Lower leg skin (tissue), 4 donors: ENCODE results near the gene GPR137B. TPM values are rescaled to one million over a fixed set of nuclear protein-coding genes. Genes with fewer than 3 reads are reported as not detected.
"Not testable (repeated sequence)": the region's sequence is repeated elsewhere in the genome, so short reads cannot be mapped to it uniquely, and the experiment has no call there.

Experiments
- DNase-seq, 2 donors: peaks; one replicate each; pipeline ENCODE4 v3.0.0-alpha.2; 2019; ENCODE audit warnings: low spot score in 2 of 2
- H3K4me3 ChIP-seq: fragments of 200-600 bp; sonication (generic); 2 replicates; pipeline ENCODE4 v1.5.1; 2017; ENCODE audit warnings: mild to moderate bottlenecking, low read depth; ENCODE audit not compliant: poor library complexity, severe bottlenecking
- CTCF ChIP-seq, 3 donors: fragments of 450-650 bp; IDR thresholded peaks; one replicate each; pipeline ENCODE4 v1.5.1; 2016; ENCODE audit warnings: antibody characterized with exemption in 3 of 3, mild to moderate bottlenecking in 3 of 3, moderate library complexity in 2 of 3
- POLR2A ChIP-seq, 2 donors: fragments of 450-650 bp; IDR thresholded peaks; one replicate each; pipeline ENCODE4 v1.6.1; 2016 to 2017; ENCODE audit warnings: antibody characterized with exemption in 2 of 2, mild to moderate bottlenecking in 1 of 2, moderate library complexity in 1 of 2
- WGBS, 2 donors: methylation state at CpG; one replicate each; pipeline ENCODE4 v1.1.5; 2018; 5-methylcytosine and 5-hydroxymethylcytosine counted together
- intact Hi-C: fragments of 100-400 bp; cut with DNase I; formaldehyde crosslinking; loops from one replicate; pipeline ENCODE4 v1.15.0; 2023; ENCODE audit warnings: low total_unique reads
- total RNA-seq, 4 donors: library from RNA; depleted of rRNA; stranded (reverse); fragments of >200 nt; gene quantifications; one replicate each; pipeline ENCODE4 v1.1.0, GENCODE V29; 2016

Gene GPR137B
- 10 to 100 TPM; 22.5 to 45.5 (median 35.3) TPM for total RNA-seq

- WGBS, 2 donors = 1% methylated on average over 28 to 46 of the region's 105 CpGs
- intact Hi-C loops = no loop called here
- H3K4me3 ChIP-seq = peak within 1 kb of the TSS; percentile 66
- TF ChIP-seq CTCF (IDR thresholded peaks at IDR 0.05) = no peak
- no peak for TF ChIP-seq POLR2A (IDR thresholded peaks at IDR 0.05)
- DNase-seq = no peak
Observed at GRCh38 chr1:236142253-236143103, at the start of gene GPR137B. TSS of gene GPR137B (plus strand) at chr1:236142539. CDS start at chr1:236142623, 84 bp downstream.

- H3K4me3 ChIP-seq = no peak overlapping the region
- intact Hi-C loops = no loop called here
- TF ChIP-seq POLR2A (IDR thresholded peaks at IDR 0.05) = no peak
- TF ChIP-seq CTCF (IDR thresholded peaks at IDR 0.05) = no peak
- DNase-seq = no peak
- WGBS, 2 donors = 55 to 59% methylated on average over 5 of the region's 5 CpGs
Observed at GRCh38 chr1:236092899-236093298, 49.4 kb upstream of the GPR137B start.

GRCh38 chr1:236095705-236096520 is 46.4 kb upstream of the GPR137B start:
- intact Hi-C loops = no loop called here
- TF ChIP-seq CTCF (IDR thresholded peaks at IDR 0.05) = no peak
- no peak for TF ChIP-seq POLR2A (IDR thresholded peaks at IDR 0.05)
- no peak for DNase-seq
- no peak overlapping the region for H3K4me3 ChIP-seq
- WGBS, 2 donors = 85 to 92% methylated on average over 3 of the region's 3 CpGs

GRCh38 chr1:236096660-236097482 is 45.5 kb upstream of the GPR137B start:
- H3K4me3 ChIP-seq, intact Hi-C loops: not testable (repeated sequence)
- 59 to 64% methylated on average over 15 of the region's 15 CpGs for WGBS, 2 donors

GRCh38 chr1:236098267-236098666 is 44.1 kb upstream of the GPR137B start:
- TF ChIP-seq CTCF (IDR thresholded peaks at IDR 0.05) = no peak
- TF ChIP-seq POLR2A (IDR thresholded peaks at IDR 0.05) = no peak
- WGBS, 2 donors = 50 to 95% methylated on average over 1 of the region's 1 CpG
- no peak overlapping the region for H3K4me3 ChIP-seq
- intact Hi-C loops = no loop called here
- DNase-seq = no peak

More at GRCh38 chr1:236096660-236097482, 45.5 kb upstream of the GPR137B start:
- peak; percentile 90 to 98 for DNase-seq
